IMR-90 (cell line): ENCODE data around the gene EGLN3. TPM values are rescaled to one million over a fixed set of nuclear protein-coding genes. Genes with fewer than 3 reads are reported as not detected.

Source experiments
- ATAC-seq: fragments of 200-7000 bp; cut with Tn5 transposase; 2 replicates; pipeline ENCODE4 v1.9.1; 2020; ENCODE audit warnings: low read depth, mild to moderate bottlenecking, moderate library complexity
- BruUV-seq: library from RNA; stranded (reverse); fragments of 400-500 nt; replicated peaks from 2 replicates; lab custom pipeline; 2021; lab: Mats Ljungman, UMichigan
- CTCF ChIA-PET: fragments of 300-600 bp; formaldehyde crosslinking; extraction: SDS; loops from one replicate; lab custom pipeline; 2021; ENCODE audit warnings: antibody characterized with exemption; lab: Yijun Ruan, JAX
- POLR2A ChIA-PET: fragments of 300-600 bp; sonication (Branson Sonifier 250); formaldehyde crosslinking; loops from one replicate; lab custom pipeline; 2022; ENCODE audit warnings: antibody characterized with exemption; ENCODE audit not compliant: unreplicated experiment; lab: Charles Lee
- DNase-seq: peaks from one replicate; pipeline ENCODE4 v3.0.0; 2013
- H2AFZ ChIP-seq: replicated peaks from 2 replicates; pipeline ENCODE3; 2013; ENCODE audit warnings: low read length, mild to moderate bottlenecking; ENCODE audit not compliant: poor library complexity
- H2AK5ac ChIP-seq: 2 replicates; pipeline ENCODE4 v1.6.1; 2013; ENCODE audit warnings: low read depth, low read length, inconsistent platforms
- H2AK9ac ChIP-seq: replicated peaks from 2 replicates; pipeline ENCODE3; 2013; ENCODE audit warnings: mild to moderate bottlenecking, low read depth, low read length, moderate library complexity; ENCODE audit not compliant: poor library complexity
- H2BK120ac ChIP-seq: 2 replicates; pipeline ENCODE4 v1.6.1; 2013; ENCODE audit warnings: low read depth, low read length, inconsistent platforms
- H2BK15ac ChIP-seq: 3 replicates; pipeline ENCODE4 v1.6.1; 2013; ENCODE audit warnings: low read depth, low read length, inconsistent platforms
- H2BK20ac ChIP-seq: 2 replicates; pipeline ENCODE4 v1.6.1; 2013; ENCODE audit warnings: low read depth, mild to moderate bottlenecking, inconsistent platforms, low read length, moderate library complexity
- H2BK5ac ChIP-seq: 2 replicates; pipeline ENCODE4 v1.6.1; 2013; ENCODE audit warnings: mild to moderate bottlenecking, low read depth, low read length, inconsistent platforms; ENCODE audit not compliant: poor library complexity, severe bottlenecking
- H3K14ac ChIP-seq: replicated peaks from 2 replicates; pipeline ENCODE4 v1.6.1; 2013; ENCODE audit warnings: low read depth, low read length, inconsistent platforms
- H3K18ac ChIP-seq: 2 replicates; pipeline ENCODE4 v1.6.1; 2013; ENCODE audit warnings: low read depth, low read length, control low read depth
- H3K23ac ChIP-seq: 2 replicates; pipeline ENCODE4 v1.6.1; 2013; ENCODE audit warnings: low read depth, low read length, inconsistent platforms
- H3K27ac ChIP-seq: 2 replicates; pipeline ENCODE4 v1.5.1; 2013; ENCODE audit warnings: mild to moderate bottlenecking, control low read depth, low read length; ENCODE audit not compliant: insufficient read depth
- H3K27me3 ChIP-seq: 2 replicates; pipeline ENCODE4 v1.6.1; 2013; ENCODE audit warnings: low read length; ENCODE audit not compliant: control insufficient read depth, insufficient read depth
- H3K36me3 ChIP-seq: 2 replicates; pipeline ENCODE4 v1.6.1; 2013; ENCODE audit warnings: low read length, mixed read lengths; ENCODE audit not compliant: control insufficient read depth, insufficient read depth
- H3K4ac ChIP-seq: 2 replicates; pipeline ENCODE4 v1.6.1; 2013; ENCODE audit warnings: low read depth, low read length, inconsistent platforms
- H3K4me1 ChIP-seq: 2 replicates; pipeline ENCODE4 v1.6.1; 2013; ENCODE audit warnings: low read length, mixed read lengths; ENCODE audit not compliant: control insufficient read depth, insufficient read depth
- H3K4me2 ChIP-seq: 2 replicates; pipeline ENCODE4 v1.6.1; 2013; ENCODE audit warnings: low read depth, mild to moderate bottlenecking, control low read depth, low read length, moderate library complexity
- H3K4me3 ChIP-seq: 2 replicates; pipeline ENCODE4 v1.5.1; 2013; ENCODE audit warnings: low read depth, mild to moderate bottlenecking, control low read depth, low read length, moderate library complexity; ENCODE audit not compliant: insufficient read depth
- H3K56ac ChIP-seq: 2 replicates; pipeline ENCODE4 v1.6.1; 2013; ENCODE audit warnings: low read length, inconsistent platforms; ENCODE audit not compliant: insufficient read depth; ENCODE audit errors: extremely low read depth
- H3K79me1 ChIP-seq, 2 experiments: 2 replicates each; pipeline ENCODE4 v1.6.1; 2013; ENCODE audit warnings: low read length in 2 of 2, inconsistent platforms in 1 of 2, low read depth in 1 of 2
- H3K9ac ChIP-seq: 2 replicates; pipeline ENCODE4 v1.6.1; 2013; ENCODE audit warnings: low read depth, low read length, control low read depth
- H3K9me1 ChIP-seq: 2 replicates; pipeline ENCODE4 v1.6.1; 2013; ENCODE audit warnings: low read length, inconsistent platforms; ENCODE audit not compliant: insufficient read depth
- H3K9me3 ChIP-seq: 2 replicates; pipeline ENCODE4 v1.6.1; 2013; ENCODE audit warnings: low read length; ENCODE audit not compliant: control insufficient read depth, insufficient read depth
- H4K20me1 ChIP-seq: 2 replicates; pipeline ENCODE4 v1.6.1; 2013; ENCODE audit warnings: low read length, inconsistent platforms; ENCODE audit not compliant: insufficient read depth
- H4K5ac ChIP-seq: 2 replicates; pipeline ENCODE4 v1.6.1; 2013; ENCODE audit warnings: mild to moderate bottlenecking, low read depth, low read length, control low read depth
- H4K8ac ChIP-seq, 2 experiments: 2 replicates each; pipeline ENCODE4 v1.6.1; 2013; ENCODE audit warnings: low read depth in 2 of 2, low read length in 2 of 2, control low read depth in 1 of 2, inconsistent platforms in 1 of 2
- H4K91ac ChIP-seq: 2 replicates; pipeline ENCODE4 v1.6.1; 2013; ENCODE audit warnings: low read depth, low read length, inconsistent platforms; ENCODE audit not compliant: insufficient read depth
- BHLHE40 ChIP-seq: fragments of 150-350 bp; IDR thresholded peaks from 2 replicates; pipeline ENCODE4 v1.6.1; 2016; ENCODE audit warnings: mild to moderate bottlenecking, low read depth, low read length
- CEBPB ChIP-seq: IDR thresholded peaks from 2 replicates; pipeline ENCODE4 v1.6.1; 2012; ENCODE audit warnings: low read depth, low read length, improper control_type of control experiment
- CHD1 ChIP-seq: IDR thresholded peaks from 2 replicates; pipeline ENCODE4 v1.6.1; 2012; ENCODE audit warnings: low read depth, low read length, improper control_type of control experiment
- ELK1 ChIP-seq: fragments of 150-350 bp; IDR thresholded peaks from 2 replicates; pipeline ENCODE4 v1.6.1; 2016; ENCODE audit warnings: low read depth, mild to moderate bottlenecking, low read length, moderate library complexity, borderline replicate concordance
- FOS ChIP-seq: fragments of 150-350 bp; IDR thresholded peaks from 2 replicates; pipeline ENCODE4 v1.6.1; 2016; ENCODE audit warnings: low read depth, low read length
- MAFK ChIP-seq: IDR thresholded peaks from 2 replicates; pipeline ENCODE4 v1.6.1; 2012; ENCODE audit warnings: low read depth, low read length, improper control_type of control experiment
- MAZ ChIP-seq: IDR thresholded peaks from 2 replicates; pipeline ENCODE4 v1.6.1; 2012; ENCODE audit warnings: low read depth, mild to moderate bottlenecking, low read length, improper control_type of control experiment, moderate library complexity, borderline replicate concordance
- MXI1 ChIP-seq: IDR thresholded peaks from 2 replicates; pipeline ENCODE4 v1.6.1; 2012; ENCODE audit warnings: low read depth, mild to moderate bottlenecking, low read length, moderate library complexity, borderline replicate concordance
- NFE2L2 ChIP-seq: fragments of 150-350 bp; IDR thresholded peaks from 2 replicates; pipeline ENCODE4 v1.6.1; 2016; ENCODE audit warnings: low read depth, mild to moderate bottlenecking, low read length
- POLR2A ChIP-seq: IDR thresholded peaks from 2 replicates; pipeline ENCODE4 v1.6.1; 2012; ENCODE audit warnings: mild to moderate bottlenecking, low read depth, low read length
- RAD21 ChIP-seq: IDR thresholded peaks from 2 replicates; pipeline ENCODE4 v1.6.1; 2012; ENCODE audit warnings: low read length, improper control_type of control experiment
- RCOR1 ChIP-seq: IDR thresholded peaks from 2 replicates; pipeline ENCODE4 v1.6.1; 2012; ENCODE audit warnings: mild to moderate bottlenecking, low read length, improper control_type of control experiment; ENCODE audit not compliant: insufficient replicate concordance
- RFX5 ChIP-seq: IDR thresholded peaks from 2 replicates; pipeline ENCODE4 v1.8.0; 2012; ENCODE audit warnings: low read depth, mild to moderate bottlenecking, low read length, moderate library complexity
- SMC3 ChIP-seq: fragments of 150-350 bp; IDR thresholded peaks from 2 replicates; pipeline ENCODE4 v1.6.1; 2016; ENCODE audit warnings: low read depth, mild to moderate bottlenecking, antibody characterized with exemption, low read length, moderate library complexity
- whole genome bisulfite sequencing, 2 experiments: methylation state at CpG; one replicate each; pipeline versions ENCODE4 v1.1.5 to v1.1.7; 2013; ENCODE audit warnings: missing lambda C conversion rate in 2 of 2; ENCODE audit not compliant: insufficient read length in 1 of 2; ENCODE audit errors: extremely low coverage in 2 of 2; 5-methylcytosine and 5-hydroxymethylcytosine counted together
- dilution Hi-C: fragments of 300-500 bp; cut with HindIII; formaldehyde crosslinking; loops from one replicate; pipeline ENCODE4 v1.14.3; 2018; ENCODE audit warnings: low sequenced_read_pairs; ENCODE audit not compliant: unreplicated experiment
- in situ Hi-C: fragments of 300-500 bp; cut with MboI; formaldehyde crosslinking; loops from 3 replicates; pipeline ENCODE4 v1.14.3; 2019; ENCODE audit warnings: low sequenced_read_pairs, inconsistent platforms, mixed read lengths
- intact Hi-C: fragments of 100-400 bp; cut with micrococcal nuclease; formaldehyde crosslinking; loops from 2 replicates; pipeline ENCODE4 v1.10.0; 2022
- polyA plus RNA-seq, 3 experiments: library from polyadenylated mRNA; depleted of rRNA; stranded (reverse); fragments of >200 nt; gene quantifications; 2 replicates each; pipeline ENCODE4 v1.2.3, GENCODE V29; 2012; ENCODE audit warnings: low replicate concordance in 1 of 3
- total RNA-seq: library from RNA; depleted of rRNA; stranded (reverse); fragments of >200 nt; gene quantifications from 2 replicates; pipeline ENCODE4 v1.2.3, GENCODE V29; 2012
- TF ChIP-seq, protein P1 (sequence below): conservative IDR thresholded peaks from 2 replicates; pipeline ENCODE4 v1.5.1; 2012; ENCODE audit warnings: mild to moderate bottlenecking, low read depth, low read length, improper control_type of control experiment
- TF ChIP-seq, protein P2 (sequence below): fragments of 150-350 bp; IDR thresholded peaks from 2 replicates; pipeline ENCODE4 v1.6.1; 2017; ENCODE audit warnings: mild to moderate bottlenecking, antibody characterized with exemption, low read length, low read depth

Gene EGLN3
- total and polyA plus RNA-seq, 2 of the 4 experiments (the other 2 are of a cell fraction): under 0.01 to 0.03 TPM

- DNase-seq (no peak), ATAC-seq (no peak)
- no peaks in the 10 kb centered on the region for H3K79me1 ChIP-seq
- no peak overlapping the region for H2BK120ac ChIP-seq
- no peak overlapping the region for H3K4me3 ChIP-seq
- no peak overlapping the region for H3K14ac ChIP-seq
- no peak overlapping the region for H2AK5ac ChIP-seq
- dilution Hi-C loops: no loop called here
- H4K8ac ChIP-seq: no peak overlapping the region
- no peak overlapping the region for H3K4me2 ChIP-seq
- no TSS peak for BruUV-seq
- H2BK5ac ChIP-seq: no peak overlapping the region
- H4K91ac ChIP-seq: no peak overlapping the region
- H3K18ac ChIP-seq: no peak overlapping the region
- no peak overlapping the region for H3K4ac ChIP-seq
- H3K4me1 ChIP-seq: peaks cover 2% of the 10 kb centered on the region; the same call in 1 of the 2 replicates
- ChIA-PET CTCF (no interaction called here), POLR2A (no interaction called here)
- H2AK9ac ChIP-seq: no peak overlapping the region
- no peak overlapping the region for H3K56ac ChIP-seq
- H2BK15ac ChIP-seq: no peak overlapping the region
- no peak overlapping the region for H3K27ac ChIP-seq
- H2AFZ ChIP-seq: no peak overlapping the region
- no peak for TF ChIP-seq SMC3
- TF ChIP-seq, protein P1, sequence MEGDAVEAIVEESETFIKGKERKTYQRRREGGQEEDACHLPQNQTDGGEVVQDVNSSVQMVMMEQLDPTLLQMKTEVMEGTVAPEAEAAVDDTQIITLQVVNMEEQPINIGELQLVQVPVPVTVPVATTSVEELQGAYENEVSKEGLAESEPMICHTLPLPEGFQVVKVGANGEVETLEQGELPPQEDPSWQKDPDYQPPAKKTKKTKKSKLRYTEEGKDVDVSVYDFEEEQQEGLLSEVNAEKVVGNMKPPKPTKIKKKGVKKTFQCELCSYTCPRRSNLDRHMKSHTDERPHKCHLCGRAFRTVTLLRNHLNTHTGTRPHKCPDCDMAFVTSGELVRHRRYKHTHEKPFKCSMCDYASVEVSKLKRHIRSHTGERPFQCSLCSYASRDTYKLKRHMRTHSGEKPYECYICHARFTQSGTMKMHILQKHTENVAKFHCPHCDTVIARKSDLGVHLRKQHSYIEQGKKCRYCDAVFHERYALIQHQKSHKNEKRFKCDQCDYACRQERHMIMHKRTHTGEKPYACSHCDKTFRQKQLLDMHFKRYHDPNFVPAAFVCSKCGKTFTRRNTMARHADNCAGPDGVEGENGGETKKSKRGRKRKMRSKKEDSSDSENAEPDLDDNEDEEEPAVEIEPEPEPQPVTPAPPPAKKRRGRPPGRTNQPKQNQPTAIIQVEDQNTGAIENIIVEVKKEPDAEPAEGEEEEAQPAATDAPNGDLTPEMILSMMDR: no peak
- TF ChIP-seq MAZ: no peak
- no peak for TF ChIP-seq CEBPB
- TF ChIP-seq RCOR1: no peak
- no peak for TF ChIP-seq ELK1
- TF ChIP-seq BHLHE40: no peak
- no peak for TF ChIP-seq CHD1
- TF ChIP-seq MXI1: no peak
- no peak for TF ChIP-seq NFE2L2
- no peak for TF ChIP-seq RAD21
- no peak for TF ChIP-seq RFX5
- TF ChIP-seq, protein P2, sequence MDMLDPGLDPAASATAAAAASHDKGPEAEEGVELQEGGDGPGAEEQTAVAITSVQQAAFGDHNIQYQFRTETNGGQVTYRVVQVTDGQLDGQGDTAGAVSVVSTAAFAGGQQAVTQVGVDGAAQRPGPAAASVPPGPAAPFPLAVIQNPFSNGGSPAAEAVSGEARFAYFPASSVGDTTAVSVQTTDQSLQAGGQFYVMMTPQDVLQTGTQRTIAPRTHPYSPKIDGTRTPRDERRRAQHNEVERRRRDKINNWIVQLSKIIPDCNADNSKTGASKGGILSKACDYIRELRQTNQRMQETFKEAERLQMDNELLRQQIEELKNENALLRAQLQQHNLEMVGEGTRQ: no peak
- no peak for TF ChIP-seq MAFK
- TF ChIP-seq POLR2A: no peak
- no peak for TF ChIP-seq FOS
- H3K27me3 ChIP-seq: peaks cover 4% of the 10 kb centered on the region
- H3K9me1 ChIP-seq: no peaks in the 10 kb centered on the region
- no peak overlapping the region for H2BK20ac ChIP-seq
- 28% methylated on average over 2 of the region's 3 CpGs; no CpG with 5 or more reads in 1 of the 2 experiments for WGBS, 2 experiments
- H3K9me3 ChIP-seq: no peaks in the 10 kb centered on the region
- no peak overlapping the region for H3K23ac ChIP-seq
- in situ Hi-C loops: no loop called here
- intact Hi-C loops: no loop called here
- H4K5ac ChIP-seq: no peak overlapping the region
- H3K36me3 ChIP-seq: no peaks in the 10 kb centered on the region
- no peak overlapping the region for H3K9ac ChIP-seq
- H4K20me1 ChIP-seq: no peaks in the 10 kb centered on the region
These were observed 9.2 kb downstream of the EGLN3 start for GRCh38 chr14:33941718-33942117.
